Esophagus squamous epithelium (tissue), 5 donors: ENCODE data around the gene C5AR1. TPM values are rescaled to one million over a fixed set of nuclear protein-coding genes. Genes with fewer than 3 reads are reported as not detected.

Experiments used
- DNase-seq: peaks from one replicate; lab custom pipeline; 2025; lab: John Stamatoyannopoulos, UW
- H3K27ac ChIP-seq, 4 donors: fragments of 200-600 bp; sonication (generic); one replicate each; pipeline ENCODE4 v1.5.1; 2016 to 2019; ENCODE audit warnings: mild to moderate bottlenecking in 1 of 4
- H3K27me3 ChIP-seq, 4 donors: fragments of 200-600 bp; sonication (generic); 1 replicate in 3 of 4; 2 replicates in 1 of 4; pipeline versions ENCODE4 v1.5.1 to v1.6.0; 2017 to 2021; ENCODE audit warnings: antibody characterized with exemption in 1 of 4
- H3K36me3 ChIP-seq, 3 donors: fragments of 200-600 bp; sonication (generic); one replicate each; pipeline ENCODE4 v1.5.1; 2016 to 2019
- H3K4me1 ChIP-seq, 3 donors: fragments of 200-600 bp; sonication (generic); one replicate each; pipeline ENCODE4 v1.5.1; 2017 to 2019
- H3K4me3 ChIP-seq, 4 donors: fragments of 200-600 bp; sonication (generic); 1 replicate in 3 of 4; 2 replicates in 1 of 4; pipeline ENCODE4 v1.5.1; 2016 to 2019; ENCODE audit warnings: mild to moderate bottlenecking in 2 of 4, moderate library complexity in 1 of 4
- H3K9me3 ChIP-seq, 3 donors: fragments of 200-600 bp; sonication (generic); one replicate each; pipeline ENCODE4 v1.5.1; 2016 to 2019
- POLR2A ChIP-seq, 4 donors: fragments of 450-650 bp; IDR thresholded peaks; one replicate each; pipeline ENCODE4 v1.6.1; 2017; ENCODE audit warnings: antibody characterized with exemption in 4 of 4, mild to moderate bottlenecking in 4 of 4, moderate library complexity in 3 of 4
- WGBS, 2 donors: methylation state at CpG; one replicate each; pipeline ENCODE4 v1.1.5; 2018; 5-methylcytosine and 5-hydroxymethylcytosine counted together
- intact Hi-C: fragments of 100-400 bp; cut with DNase I; formaldehyde crosslinking; loops from one replicate; pipeline ENCODE4 v1.15.0; 2022
- total RNA-seq, 4 donors: library from RNA; depleted of rRNA; stranded (reverse); fragments of >200 nt; gene quantifications; one replicate each; pipeline ENCODE4 v1.1.0, GENCODE V29; 2016
- TF ChIP-seq, protein P1 (sequence below), 6 experiments: fragments of 450-650 bp in 4 of 6; fragments of 200-600 bp in 2 of 6; sonication (generic) in 2 of 6; IDR thresholded peaks; one replicate each; pipeline ENCODE4 v1.5.1; 2016 to 2019; ENCODE audit warnings: antibody characterized with exemption in 6 of 6, mild to moderate bottlenecking in 4 of 6, moderate library complexity in 4 of 6
- donor health status: DM: yes; HTN: yes; CAD: no.

C5AR1 gene
- total RNA-seq, 4 donors from 2014 or later = 0.87 to 3.2 (median 2.3) TPM

DNA sequence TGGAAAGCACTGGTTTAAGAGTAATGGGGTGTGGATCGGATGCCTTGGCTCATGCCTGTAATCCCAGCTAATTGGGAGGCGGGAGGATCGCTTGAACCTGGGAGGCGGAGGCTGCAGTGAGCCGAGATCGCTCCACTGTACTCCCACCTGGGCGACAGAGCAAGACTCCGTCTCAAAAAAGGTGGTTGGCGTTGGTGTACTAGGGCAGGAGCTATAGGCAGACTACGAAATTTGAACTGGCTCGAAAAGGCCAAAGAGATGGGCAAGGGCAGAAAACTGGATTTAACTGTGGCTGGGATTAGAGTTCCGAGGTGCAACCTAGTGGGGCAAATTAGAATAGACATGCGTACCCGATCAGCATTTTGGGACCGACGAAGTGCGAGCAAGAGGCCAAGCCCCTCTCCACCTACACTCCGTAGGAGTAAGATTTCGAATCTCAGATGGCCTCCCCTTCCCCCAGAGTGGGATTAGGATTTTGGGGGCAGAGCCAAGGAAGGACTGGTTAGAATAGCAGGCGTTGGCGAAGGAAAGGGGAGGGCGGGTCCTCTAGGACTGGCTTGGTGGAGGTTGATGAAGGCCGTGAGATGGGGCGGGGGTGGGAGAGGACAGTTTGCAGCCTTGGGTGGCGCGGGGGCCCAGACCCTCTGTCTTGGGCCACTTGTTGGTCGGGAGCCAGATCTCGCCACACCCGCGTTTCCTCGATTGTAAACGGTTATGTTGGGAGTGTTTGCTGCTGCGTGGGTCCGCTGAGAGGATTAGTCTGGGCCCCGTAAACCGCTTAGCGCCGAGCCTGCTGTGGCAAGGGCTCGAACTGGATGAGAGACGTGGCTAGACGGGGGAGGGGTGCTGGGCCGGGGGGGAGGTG is 37.0 kb upstream of the C5AR1 start:
- intact Hi-C loops = no loop called here
- H3K27me3 ChIP-seq = no peaks in the 10 kb centered on the region
- no peak for DNase-seq
- H3K36me3 ChIP-seq = peaks cover 11 to 43% (median 19%) of the 10 kb centered on the region in 3 donors
- H3K27ac ChIP-seq = peak overlapping the region; percentile 99 to 100 (median 99)
- no peaks in the 10 kb centered on the region for H3K9me3 ChIP-seq
- 36 to 55% methylated on average over 19 to 27 of the region's 42 CpGs for WGBS, 2 donors
- peak overlapping the region; percentile 55 to 85 (median 78) for H3K4me3 ChIP-seq
- no peak for TF ChIP-seq POLR2A (IDR thresholded peaks at IDR 0.05)
- TF ChIP-seq, protein P1, sequence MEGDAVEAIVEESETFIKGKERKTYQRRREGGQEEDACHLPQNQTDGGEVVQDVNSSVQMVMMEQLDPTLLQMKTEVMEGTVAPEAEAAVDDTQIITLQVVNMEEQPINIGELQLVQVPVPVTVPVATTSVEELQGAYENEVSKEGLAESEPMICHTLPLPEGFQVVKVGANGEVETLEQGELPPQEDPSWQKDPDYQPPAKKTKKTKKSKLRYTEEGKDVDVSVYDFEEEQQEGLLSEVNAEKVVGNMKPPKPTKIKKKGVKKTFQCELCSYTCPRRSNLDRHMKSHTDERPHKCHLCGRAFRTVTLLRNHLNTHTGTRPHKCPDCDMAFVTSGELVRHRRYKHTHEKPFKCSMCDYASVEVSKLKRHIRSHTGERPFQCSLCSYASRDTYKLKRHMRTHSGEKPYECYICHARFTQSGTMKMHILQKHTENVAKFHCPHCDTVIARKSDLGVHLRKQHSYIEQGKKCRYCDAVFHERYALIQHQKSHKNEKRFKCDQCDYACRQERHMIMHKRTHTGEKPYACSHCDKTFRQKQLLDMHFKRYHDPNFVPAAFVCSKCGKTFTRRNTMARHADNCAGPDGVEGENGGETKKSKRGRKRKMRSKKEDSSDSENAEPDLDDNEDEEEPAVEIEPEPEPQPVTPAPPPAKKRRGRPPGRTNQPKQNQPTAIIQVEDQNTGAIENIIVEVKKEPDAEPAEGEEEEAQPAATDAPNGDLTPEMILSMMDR (IDR thresholded peaks at IDR 0.05) = no peak
- peaks cover 11 to 48% (median 21%) of the 10 kb centered on the region in 3 donors for H3K4me1 ChIP-seq

DNA sequence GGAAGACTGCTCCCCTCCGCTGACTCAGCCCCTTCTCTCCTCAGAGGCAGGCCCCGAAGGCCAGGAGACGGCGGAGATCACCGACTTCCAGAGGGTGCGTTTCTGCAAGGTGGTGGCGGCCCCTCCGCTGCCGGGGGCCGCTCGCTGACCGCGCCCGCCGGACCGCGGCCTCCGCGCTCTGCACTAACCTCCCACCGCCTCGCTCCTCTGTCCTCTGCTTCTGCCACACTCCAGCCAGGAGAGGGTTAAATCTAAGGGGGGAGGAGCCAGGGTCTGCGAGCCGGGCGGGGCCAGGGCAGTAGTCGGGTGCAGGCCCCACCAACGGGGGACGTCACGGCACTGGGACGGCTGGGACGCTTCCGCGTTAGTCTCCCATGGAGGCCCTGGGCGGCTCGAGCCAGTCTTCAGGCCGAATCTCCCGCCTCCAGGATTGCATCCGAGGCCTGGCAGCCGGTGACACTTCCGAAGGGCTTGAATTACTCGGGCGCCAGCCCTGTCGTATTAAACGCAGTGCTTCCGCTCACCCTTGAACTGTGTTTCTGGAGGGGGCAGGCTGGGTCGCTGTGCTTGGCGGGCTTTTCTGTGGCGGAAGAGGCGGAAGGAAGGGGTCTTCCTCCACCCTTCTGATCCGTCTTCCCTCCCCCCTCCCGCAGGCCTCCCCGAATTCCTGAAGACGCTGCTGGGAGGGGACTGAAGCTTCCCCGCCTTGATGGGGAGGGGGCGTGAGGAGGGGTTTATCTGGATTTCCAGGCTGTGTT is 36.2 kb upstream of the C5AR1 start:
- peak; percentile 50 for DNase-seq
- TF ChIP-seq POLR2A (IDR thresholded peaks at IDR 0.05) = peak in 3 of 4 donors; percentile 58 to 88 (median 82)
- TF ChIP-seq, protein P1 (IDR thresholded peaks at IDR 0.05) = no peak
- H3K9me3 ChIP-seq = no peaks in the 10 kb centered on the region
- H3K4me3 ChIP-seq = peak overlapping the region; percentile 55 to 85 (median 78)
- H3K27me3 ChIP-seq = no peaks in the 10 kb centered on the region
- peak overlapping the region; percentile 99 to 100 (median 99) for H3K27ac ChIP-seq
- peaks cover 11 to 54% (median 21%) of the 10 kb centered on the region in 3 donors for H3K4me1 ChIP-seq
- 0 to 2% methylated on average over 6 to 10 of the region's 54 CpGs for WGBS, 2 donors
- intact Hi-C loops = no loop called here
- peaks cover 11 to 35% (median 19%) of the 10 kb centered on the region in 3 donors for H3K36me3 ChIP-seq

DNA sequence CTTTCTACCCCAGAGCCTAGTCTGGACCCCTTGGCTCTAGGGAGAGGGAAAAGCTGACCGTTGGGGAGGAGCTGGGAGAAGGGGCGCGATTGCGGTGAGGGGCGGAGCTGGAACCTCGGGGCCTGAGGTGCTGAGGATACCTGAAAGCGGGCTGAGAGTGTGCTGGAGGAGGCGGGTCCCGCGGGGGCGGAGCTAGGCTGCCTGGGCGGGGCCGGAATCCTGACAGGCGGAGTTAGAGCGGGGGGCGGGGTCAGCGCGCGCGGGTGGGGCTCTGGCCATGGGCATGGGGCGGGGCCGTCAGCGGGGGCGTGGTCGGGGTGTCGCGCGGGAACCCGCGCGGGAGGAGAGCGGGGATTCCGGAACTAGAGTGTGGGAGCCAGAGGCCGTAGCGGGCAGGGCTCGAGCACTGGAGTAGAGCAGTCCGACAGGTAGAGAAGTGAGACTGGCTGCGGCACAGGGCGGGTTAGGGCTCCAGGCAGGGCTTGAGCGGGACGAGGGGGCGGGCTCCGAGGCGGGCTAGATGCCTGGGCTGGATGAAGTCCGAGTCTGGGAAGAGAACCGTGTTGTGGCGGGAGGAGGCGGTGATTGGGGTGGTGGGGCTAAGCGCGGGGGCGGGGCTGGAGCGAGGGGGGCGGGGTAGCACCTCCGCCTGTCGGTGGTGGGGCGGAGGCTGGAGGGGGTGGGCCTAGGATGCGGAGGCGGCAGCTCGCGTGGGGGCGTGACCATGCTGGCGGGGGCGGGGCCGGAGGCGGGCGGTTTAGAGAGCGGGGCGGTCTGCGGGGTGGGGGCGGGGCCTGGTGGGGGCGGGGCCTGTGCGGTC is 35.4 kb upstream of the C5AR1 start, which contains the start of gene INAFM1:
TSS of gene INAFM1 (plus strand) at position 815 of the 820 bp plus-strand sequence. CDS start 35 bp downstream, outside the sequence.
- peaks cover 11 to 54% (median 21%) of the 10 kb centered on the region in 3 donors for H3K4me1 ChIP-seq
- WGBS, 2 donors = 2 to 4% methylated on average over 4 to 17 of the region's 72 CpGs
- H3K27me3 ChIP-seq = no peaks in the 10 kb centered on the region
- peak within 1 kb of the TSS; percentile 99 to 100 (median 99) for H3K27ac ChIP-seq
- H3K4me3 ChIP-seq = peak within 1 kb of the TSS; percentile 55 to 85 (median 78)
- peak; percentile 90 for DNase-seq
- TF ChIP-seq POLR2A (IDR thresholded peaks at IDR 0.05) = peak in 2 of 4 donors; percentile 0 to 51
- TF ChIP-seq, protein P1 (IDR thresholded peaks at IDR 0.05) = no peak
- intact Hi-C loops = no loop called here
- H3K9me3 ChIP-seq = no peaks in the 10 kb centered on the region
- peaks cover 11 to 28% (median 19%) of the 10 kb centered on the region in 3 donors for H3K36me3 ChIP-seq

DNA sequence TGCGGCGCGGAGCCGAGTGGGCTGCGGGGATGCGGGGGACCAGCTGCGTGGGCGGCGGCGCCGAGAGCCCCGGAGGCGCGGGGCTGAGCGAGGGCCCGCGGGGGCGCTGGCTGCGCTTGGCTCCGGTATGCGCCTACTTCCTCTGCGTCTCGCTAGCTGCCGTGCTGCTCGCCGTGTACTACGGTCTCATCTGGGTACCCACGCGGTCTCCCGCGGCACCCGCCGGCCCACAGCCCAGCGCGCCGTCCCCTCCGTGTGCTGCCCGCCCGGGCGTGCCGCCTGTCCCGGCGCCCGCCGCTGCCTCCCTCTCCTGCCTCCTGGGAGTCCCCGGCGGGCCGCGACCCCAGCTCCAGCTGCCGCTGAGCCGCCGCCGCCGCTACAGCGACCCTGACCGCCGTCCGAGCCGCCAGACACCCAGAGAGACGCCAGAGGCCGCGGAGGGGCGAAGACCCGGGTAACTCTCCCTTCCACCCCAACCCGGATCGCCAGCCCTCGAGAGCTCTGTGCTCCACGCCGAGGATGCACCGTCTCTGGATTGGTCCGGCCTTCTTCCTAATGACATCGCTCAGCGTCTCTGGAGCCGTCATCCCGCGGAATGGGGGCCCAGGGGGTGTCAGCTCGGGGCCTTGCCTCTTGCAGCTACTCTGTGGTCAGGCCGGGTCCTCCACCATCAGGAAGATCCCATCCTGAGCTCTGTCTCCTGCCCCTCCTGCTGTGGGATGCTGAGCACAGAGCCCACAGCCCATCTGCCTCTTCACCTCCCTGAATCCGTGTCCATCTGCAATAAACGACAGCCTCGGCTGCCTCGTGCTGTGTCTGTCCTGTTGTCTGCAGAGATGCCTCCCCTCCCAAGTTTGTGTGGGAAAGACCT is 34.5 kb upstream of the C5AR1 start:
- peak overlapping the region; percentile 69 to 100 (median 99) for H3K27ac ChIP-seq
- TF ChIP-seq, protein P1 (IDR thresholded peaks at IDR 0.05) = no peak
- no peak for TF ChIP-seq POLR2A (IDR thresholded peaks at IDR 0.05)
- intact Hi-C loops = no loop called here
- 42 to 45% methylated on average over 4 to 19 of the region's 82 CpGs for WGBS, 2 donors
- H3K36me3 ChIP-seq = peaks cover 11 to 20% (median 16%) of the 10 kb centered on the region in 3 donors
- H3K4me1 ChIP-seq = peaks cover 11 to 54% (median 21%) of the 10 kb centered on the region in 3 donors
- no peak for DNase-seq
- H3K4me3 ChIP-seq = peak overlapping the region; percentile 55 to 85 (median 78)
- no peaks in the 10 kb centered on the region for H3K27me3 ChIP-seq
- H3K9me3 ChIP-seq = no peaks in the 10 kb centered on the region
